NCI-H345 treated with DMSO at 0.1 percent for 48 hours (cell line): ENCODE data around the gene STX16.
"Not testable (repeated sequence)": the region's sequence is repeated elsewhere in the genome, so short reads cannot be mapped to it uniquely, and the experiment has no call there.

Experiments used
- DNase-seq: peaks from one replicate; lab custom pipeline; 2025; ENCODE audit not compliant: unreplicated experiment; lab: John Stamatoyannopoulos, UW

The STX16 gene

GRCh38 chr20:58636396-58636982 is 14.6 kb upstream of the STX16 start:
- DNase-seq = no peak

GRCh38 chr20:58636983-58637421 is 14.1 kb upstream of the STX16 start:
- no peak for DNase-seq

GRCh38 chr20:58637466-58638213 is 13.4 kb upstream of the STX16 start:
- no peak for DNase-seq

GRCh38 chr20:58638467-58639181 is 12.5 kb upstream of the STX16 start:
- no peak for DNase-seq

GRCh38 chr20:58639182-58640146 is 11.6 kb upstream of the STX16 start:
- DNase-seq = no peak

- DNase-seq = no peak
Observed at GRCh38 chr20:58640446-58640845, 10.6 kb upstream of the STX16 start.

- DNase-seq = no peak
Observed at GRCh38 chr20:58642441-58642840, 8.6 kb upstream of the STX16 start.

GRCh38 chr20:58642896-58643295 is 8.2 kb upstream of the STX16 start:
- DNase-seq = not testable (repeated sequence)

GRCh38 chr20:58645412-58645968 is 5.6 kb upstream of the STX16 start:
- no peak for DNase-seq

GRCh38 chr20:58646257-58646656 is 4.8 kb upstream of the STX16 start:
- no peak for DNase-seq

- no peak for DNase-seq
Observed at GRCh38 chr20:58646703-58647102, 4.4 kb upstream of the STX16 start.

- DNase-seq = no peak
Observed at GRCh38 chr20:58647162-58647795, 3.8 kb upstream of the STX16 start.

GRCh38 chr20:58647796-58648501 is 3.1 kb upstream of the STX16 start:
- DNase-seq = no peak

GRCh38 chr20:58648502-58648825 is 2.6 kb upstream of the STX16 start:
- DNase-seq = not testable (repeated sequence)

- no peak for DNase-seq
Observed at GRCh38 chr20:58649288-58650180, 1.5 kb upstream of the STX16 start.

- DNase-seq = no peak
Observed at GRCh38 chr20:58650181-58650775, 805 bp upstream of the STX16 start.

GRCh38 chr20:58651559-58651945 is 469 bp downstream of the STX16 start:
- DNase-seq = peak; percentile 42

- no peak for DNase-seq
Observed at GRCh38 chr20:58651946-58652605, 993 bp downstream of the STX16 start.
